ENCODE measurements around the gene SPAG5.

DNA sequence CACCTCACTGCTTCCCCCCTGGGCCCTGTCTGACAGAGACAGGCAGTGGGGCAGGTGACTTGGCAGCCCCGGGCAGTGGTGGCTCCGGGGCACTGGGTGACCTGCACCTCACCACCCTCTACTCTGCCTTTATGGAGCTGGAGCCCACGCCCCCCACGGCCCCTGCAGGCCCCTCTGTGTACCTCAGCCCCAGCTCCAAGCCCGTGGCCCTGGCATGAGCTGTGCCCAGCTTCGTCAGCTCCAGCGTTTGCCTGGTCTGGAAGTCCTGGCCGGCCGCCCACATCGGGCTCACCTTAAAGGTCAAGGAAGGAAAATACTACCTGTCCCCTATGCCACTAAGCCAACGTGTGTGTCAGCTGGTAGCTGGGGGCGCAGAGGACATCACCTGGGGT lies 61.6 kb downstream of the SPAG5 start:
- TF ChIP-seq EZH2 (IDR thresholded peaks at IDR 0.05) (no peak), POLR2AphosphoS5 (IDR thresholded peaks at IDR 0.05; ENCODE audit: borderline replicate concordance, low read depth, low read length) (no peak)

Measured in SK-N-MC (cell line).